ENCODE results near the gene SRGAP2C.
"Not testable (repeated sequence)": the region's sequence is repeated elsewhere in the genome, so short reads cannot be mapped to it uniquely, and the experiment has no call there.

Gene SRGAP2C

DNA sequence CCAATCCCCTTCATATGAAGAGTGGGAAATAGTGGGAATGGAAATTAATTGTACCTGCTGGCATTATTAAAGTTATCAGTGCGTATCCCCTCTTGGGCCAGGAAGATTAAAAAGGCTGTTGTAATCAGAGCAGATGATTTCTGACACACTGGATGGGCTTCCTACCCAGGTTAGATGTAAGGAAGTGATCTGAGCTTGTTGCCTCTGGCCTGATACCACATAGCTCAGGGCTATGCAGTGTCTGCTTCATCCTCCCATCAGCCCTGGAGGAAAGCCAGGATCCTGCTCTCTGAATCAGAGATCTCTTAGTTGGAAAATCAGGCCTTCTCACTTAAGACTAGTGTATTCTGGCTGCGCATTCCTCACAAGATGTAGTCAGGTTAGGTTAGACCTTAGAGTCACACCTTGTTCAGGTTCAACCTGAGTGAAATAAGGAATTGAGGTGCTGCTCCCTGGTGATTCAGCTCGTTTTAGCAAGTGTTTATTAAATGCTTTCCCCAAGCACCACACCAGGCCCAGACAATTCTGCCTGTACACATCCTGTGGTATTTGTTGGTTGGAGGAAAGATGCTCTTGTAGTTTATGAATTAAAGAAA lies 158.6 kb downstream of the SRGAP2C start:
- DNase-seq, result not testable (repeated sequence)

DNA sequence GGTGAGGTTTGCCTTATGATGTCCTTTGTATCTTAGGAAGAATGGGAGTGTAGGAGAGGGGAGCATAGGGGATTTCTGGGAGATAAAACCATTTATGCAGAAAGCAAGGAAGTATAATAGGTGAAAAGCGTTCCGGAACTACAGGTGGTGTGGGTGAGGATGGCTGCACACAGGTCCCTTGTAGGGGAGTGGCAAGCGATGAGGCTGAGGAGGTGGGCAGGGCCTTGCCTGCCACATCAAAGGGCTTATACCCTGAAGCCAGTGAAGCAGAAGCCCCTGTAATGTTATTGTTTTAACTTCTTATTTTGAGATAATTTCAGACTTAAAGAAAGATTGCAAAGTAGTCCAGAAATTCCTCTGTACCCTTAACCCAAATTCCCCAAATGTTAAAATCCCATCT lies 159.6 kb downstream of the SRGAP2C start:
- DNase-seq, result not testable (repeated sequence)

DNA sequence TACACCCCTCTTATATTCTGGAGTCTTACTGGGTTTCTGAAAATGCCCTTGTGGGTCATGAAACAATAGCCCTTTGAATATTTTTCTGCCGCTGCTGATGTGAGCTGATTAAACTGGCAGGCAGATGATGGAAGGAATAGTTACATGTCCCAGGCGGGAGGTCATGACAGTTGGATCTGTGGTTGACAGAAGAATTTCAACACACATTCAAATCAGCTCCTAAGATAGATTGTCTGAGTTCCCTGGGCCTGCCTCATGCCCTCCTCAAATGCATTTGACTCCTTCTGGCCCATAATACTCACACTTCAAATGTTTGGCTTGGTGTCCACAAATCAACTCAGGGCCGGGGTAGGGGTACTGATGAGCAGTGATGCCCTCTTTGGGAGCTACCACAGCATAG lies 161.9 kb downstream of the SRGAP2C start:
- not testable (repeated sequence) for DNase-seq

DNA sequence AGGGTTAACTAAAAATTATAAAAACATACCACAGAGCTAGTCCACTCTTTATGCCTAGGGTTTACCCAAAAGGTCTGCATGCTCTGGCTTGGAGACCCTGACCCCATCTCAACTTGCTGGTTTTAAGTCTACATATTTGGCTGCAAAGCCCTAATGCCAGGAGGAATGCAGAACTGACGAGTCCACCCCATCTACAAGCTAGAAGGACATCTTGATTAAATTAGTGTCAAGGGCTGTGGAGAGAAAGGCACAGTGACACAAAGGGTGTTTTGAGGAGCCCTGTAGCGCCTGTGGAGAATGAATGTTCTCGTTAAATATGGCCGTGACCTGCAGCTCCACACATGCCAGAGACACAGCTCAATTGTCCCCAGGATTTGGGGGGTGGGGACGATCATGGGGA lies 162.7 kb downstream of the SRGAP2C start:
- DNase-seq, result not testable (repeated sequence)

DNA sequence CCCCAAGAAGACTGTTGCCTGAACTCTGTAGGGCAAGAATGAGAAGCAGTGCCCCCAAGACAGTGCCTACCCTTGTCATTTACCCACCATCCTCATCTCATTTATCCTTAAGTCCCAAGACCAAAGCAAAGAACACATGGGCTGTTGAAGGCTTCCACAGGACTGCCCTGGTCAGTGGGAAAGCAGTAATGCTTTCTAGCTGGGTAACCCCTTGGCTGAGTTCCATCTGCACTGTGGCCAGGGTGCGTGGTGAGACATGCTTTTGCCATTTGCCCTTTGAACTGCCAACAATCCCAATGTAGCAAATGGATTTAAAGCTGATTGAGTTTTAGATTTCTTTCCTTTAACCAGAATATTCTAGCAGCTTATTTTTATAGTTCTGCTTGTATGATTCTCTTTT lies 163.3 kb downstream of the SRGAP2C start:
- not testable (repeated sequence) for DNase-seq

DNA sequence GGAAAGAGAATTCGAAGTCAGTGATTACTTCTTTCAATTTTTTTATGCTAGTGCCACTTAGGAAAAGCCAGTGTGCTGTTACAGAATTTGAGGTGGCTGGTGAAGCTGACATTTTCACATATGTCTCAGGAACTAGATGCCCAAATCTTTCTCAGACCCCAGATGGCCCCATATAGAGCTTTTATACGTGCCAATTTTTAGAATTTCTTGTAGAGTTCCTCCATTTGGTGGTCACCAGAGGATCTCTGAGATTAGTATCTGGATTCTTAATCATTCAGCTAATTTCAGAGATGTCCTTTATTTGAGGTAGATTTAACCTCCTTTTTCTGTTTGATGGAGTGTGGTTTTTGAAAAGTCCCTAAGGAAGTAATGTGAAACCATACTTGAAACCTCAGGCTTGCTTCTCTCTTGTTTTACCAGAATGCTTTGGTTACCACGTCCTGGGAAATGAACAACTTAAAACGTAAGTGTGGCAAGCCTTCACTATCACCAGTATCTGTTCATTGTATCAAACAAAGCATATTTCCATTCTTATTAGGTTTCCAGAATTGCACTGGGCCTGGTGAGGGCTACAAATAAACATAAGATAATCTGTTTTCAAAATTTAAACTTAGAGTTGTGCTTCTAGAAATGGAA lies 164.7 kb downstream of the SRGAP2C start:
- not testable (repeated sequence) for DNase-seq

DNA sequence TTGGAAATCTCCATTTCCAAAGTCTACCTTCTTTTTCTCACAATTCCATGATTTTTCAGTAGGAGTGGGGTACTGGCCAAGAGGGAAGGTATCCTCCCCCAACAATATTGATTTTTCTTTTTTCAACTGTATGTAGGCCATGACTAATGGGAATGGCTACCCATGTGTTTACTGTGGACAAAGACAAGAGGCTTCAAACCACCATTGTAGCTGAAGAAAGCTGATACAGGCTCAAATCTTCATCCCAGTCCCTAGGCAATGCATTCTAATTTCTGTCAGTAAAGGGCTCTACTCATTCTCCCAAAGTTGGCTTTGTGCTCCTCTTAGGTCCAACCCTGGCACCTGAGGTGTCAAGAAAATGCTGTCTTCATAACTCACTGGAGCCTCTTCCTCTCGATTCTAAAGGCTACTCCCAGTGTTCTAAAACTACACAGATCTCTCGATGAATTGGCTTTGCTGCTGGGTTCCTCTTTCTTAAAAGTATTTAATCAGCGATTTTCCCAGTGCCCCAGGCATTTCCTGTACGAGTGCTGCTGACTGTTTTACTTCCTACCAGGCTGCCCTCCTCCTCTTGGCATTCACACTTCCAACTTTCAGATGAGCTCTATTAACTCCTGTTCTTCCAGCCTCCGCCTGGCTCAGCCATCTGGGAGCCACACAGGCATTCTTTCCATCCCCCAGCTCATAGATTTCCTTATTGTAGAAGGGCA lies 171.1 kb downstream of the SRGAP2C start:
- DNase-seq, result not testable (repeated sequence)

DNA sequence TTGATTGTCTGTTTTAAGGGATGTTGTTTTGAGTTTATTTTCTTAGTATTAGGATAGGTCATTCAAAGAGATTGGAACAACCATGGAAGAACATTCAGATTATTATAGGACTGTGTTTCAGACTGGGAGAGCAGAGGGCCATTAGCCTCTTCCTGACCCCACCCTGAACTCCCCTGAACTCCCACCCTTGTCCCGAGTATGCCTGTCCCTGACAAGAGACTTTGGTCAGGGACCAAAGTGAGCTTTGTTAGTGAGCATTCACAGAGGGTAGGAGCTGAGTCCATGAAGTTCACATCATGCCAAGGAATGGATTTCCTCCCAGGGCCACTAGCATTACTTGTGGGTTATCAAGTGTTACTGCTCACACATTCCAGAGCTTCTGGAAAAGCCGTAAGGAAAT lies 172.0 kb downstream of the SRGAP2C start:
- not testable (repeated sequence) for DNase-seq

DNA sequence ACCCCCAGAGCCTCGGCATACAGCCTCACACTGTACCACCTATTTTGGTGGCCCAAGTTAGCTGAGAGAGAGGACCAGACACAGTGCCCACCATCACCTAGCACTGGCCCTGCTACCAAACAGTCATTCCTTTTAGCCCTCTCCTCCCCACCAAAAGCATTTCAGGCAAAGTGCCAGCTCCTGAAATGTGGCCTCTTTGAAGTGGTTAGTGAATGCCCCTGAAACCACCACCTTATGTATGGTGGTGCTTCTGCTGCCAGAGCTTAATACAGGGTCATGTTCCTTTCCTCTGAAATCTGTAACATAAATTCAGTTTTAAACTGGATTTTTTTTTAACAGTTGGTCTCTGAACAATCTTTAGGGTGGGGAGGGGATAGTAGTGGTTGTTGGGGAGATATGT lies 175.8 kb downstream of the SRGAP2C start:
- DNase-seq, result not testable (repeated sequence)

DNA sequence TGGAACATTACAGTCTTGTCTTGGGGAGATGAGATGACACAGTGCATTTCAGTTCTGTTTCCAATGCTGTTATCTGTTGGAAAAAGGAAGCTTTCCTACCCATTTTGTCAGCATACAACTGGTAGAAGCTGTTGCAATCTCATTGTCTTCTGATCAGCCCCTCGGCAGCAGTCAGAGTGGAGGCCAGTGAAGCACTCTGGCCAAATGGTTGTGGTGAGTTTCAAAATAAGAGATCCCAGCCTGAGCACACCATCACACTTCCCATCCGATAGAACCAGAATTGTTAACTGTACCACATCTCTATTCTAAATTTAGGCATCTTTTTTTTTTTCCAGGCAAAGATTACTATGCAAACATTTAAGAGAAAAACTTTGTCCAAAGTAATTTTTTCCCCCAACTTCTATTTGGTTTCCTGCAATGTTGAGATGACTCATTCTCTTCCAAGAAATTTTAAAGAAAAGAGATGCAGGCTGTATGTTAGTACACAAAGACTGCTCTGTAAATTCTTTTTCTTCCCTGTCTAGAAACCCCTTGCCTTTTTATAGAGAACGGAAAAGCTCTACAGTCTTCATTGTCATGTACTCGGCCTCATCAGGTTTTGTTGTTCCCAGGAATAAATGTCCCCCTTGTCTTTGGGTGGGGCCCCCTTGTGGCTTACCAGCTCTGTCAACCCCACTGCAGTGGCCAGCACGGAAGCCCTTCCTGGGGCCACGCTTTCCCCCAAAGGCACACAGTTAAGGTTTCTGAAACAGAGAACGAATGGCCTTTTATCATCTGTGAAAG lies 176.9 kb downstream of the SRGAP2C start:
- not testable (repeated sequence) for DNase-seq

DNA sequence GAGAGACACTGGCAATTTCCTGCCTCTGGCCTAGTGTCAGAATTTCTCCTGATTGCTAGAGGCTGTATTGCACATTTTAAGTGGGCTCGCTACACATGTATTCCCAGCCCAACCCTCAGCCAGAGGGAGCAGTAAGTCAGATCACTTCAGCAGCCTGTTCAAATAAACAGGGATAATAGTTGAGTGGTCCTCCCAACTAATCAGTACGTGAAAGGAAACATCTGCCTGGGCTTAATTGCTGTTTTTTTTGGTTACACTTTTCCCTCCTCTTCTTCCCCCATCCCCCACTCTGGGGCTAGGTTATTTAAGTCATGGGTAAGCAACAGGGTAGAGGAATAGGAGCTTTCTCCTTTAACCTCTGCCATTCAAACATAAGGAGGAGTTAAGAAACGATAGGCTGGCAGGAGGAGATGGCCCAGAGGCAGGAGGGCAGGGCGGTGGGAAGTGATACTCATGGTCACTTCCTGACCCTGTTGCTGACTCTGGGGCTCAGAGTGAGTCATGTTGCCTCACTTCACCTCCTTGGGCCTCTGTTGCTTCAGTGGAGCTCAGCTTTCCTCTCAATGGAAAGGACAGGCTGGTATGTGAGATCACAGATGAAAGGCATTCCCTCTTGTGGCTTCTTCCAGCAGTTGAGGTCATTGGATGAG lies 177.6 kb downstream of the SRGAP2C start:
- not testable (repeated sequence) for DNase-seq

DNA sequence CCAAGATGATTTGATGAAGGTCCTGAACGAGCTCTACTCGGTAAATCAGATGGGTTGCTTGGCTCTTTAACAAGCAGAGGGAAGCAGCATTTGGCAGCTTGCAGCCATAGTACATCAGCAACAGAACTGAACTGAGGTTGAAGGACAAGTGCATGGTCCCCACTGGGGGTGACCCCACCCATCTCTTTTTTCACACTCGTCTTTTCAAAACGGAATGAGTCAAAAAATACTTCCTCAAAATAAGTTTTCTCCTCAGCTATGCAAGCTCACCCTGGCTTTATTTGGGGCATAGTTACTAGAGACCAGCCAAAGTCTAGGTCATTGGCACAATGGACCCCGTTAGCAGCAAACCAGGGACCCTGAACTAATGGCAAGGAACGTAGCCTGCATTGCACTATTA lies 180.5 kb downstream of the SRGAP2C start:
- not testable (repeated sequence) for DNase-seq

DNA sequence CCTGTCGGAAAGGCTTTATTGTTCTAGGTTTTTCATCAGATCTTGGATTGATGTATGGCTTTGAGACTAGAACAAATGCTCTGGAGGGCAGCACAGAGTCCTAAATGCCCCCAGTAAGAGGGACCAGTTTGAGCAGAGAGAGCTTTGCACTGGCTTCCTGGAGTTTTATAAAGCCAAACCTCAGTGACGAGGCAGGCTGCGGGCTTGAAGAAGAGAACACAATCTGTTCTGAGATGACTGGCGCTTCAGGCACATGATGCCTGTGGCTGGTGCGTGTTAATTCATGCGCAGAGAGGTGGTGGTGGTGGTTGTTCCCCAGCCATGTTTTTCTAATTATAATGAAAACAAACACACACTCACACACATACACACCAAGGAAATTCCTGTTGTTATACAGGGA lies 180.9 kb downstream of the SRGAP2C start:
- not testable (repeated sequence) for DNase-seq

DNA sequence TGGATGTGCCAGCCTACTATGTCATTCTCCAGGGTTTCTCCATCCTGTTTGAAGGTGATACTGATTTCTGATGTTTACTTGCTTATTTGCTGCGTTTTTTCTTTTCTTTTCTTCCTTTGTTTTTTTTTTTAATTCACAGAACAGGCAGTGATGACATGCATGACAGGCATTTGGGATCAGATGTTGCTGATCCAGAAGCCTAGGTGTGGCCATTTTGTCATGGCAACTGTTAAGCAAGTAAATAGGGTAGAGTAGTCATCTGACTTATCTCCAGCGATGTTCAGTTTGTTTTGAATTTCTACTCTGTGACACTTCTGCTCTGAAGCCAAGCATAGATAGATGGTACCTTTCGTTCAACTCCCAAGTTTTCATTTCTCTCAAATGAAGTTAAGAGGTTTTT lies 181.4 kb downstream of the SRGAP2C start:
- not testable (repeated sequence) for DNase-seq

DNA sequence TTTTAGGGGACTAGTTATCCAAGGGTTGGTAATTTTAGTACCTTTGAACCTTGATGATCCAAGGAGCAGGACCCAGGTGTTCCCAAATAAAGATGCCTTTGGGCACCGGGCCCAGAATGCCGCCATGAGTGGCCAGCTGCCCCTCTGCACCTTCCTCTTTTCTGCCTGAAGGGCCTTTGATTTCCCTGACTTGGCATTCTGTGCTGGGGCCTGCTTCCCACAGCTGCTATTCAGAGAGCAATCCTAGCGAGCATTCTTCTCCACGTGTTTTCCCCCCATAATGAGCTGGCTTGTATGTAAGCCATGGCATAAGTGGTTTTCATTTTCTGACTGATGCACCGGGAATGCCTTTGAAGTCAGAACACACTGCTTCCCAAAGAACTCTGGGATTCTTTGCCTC lies 184.1 kb downstream of the SRGAP2C start:
- not testable (repeated sequence) for DNase-seq

DNA sequence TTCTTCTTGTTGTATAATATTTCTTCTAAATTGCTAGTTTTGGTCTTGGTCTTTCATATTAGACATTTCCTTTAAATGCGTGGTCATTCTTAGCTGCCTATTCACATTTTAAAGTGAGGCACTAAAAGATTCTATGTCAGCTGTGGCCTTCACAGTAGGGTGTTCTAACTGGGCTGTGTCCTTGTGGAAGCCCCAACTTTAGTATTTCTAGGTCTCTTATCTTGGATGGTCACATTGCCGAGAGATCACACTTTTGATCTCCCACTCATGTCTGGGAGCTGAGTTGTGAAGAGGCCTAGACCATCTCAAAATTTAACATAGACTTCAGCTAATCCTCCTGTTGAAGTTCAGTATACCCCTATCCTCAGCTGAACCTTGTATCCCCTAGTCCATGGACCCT lies 185.2 kb downstream of the SRGAP2C start:
- not testable (repeated sequence) for DNase-seq

DNA sequence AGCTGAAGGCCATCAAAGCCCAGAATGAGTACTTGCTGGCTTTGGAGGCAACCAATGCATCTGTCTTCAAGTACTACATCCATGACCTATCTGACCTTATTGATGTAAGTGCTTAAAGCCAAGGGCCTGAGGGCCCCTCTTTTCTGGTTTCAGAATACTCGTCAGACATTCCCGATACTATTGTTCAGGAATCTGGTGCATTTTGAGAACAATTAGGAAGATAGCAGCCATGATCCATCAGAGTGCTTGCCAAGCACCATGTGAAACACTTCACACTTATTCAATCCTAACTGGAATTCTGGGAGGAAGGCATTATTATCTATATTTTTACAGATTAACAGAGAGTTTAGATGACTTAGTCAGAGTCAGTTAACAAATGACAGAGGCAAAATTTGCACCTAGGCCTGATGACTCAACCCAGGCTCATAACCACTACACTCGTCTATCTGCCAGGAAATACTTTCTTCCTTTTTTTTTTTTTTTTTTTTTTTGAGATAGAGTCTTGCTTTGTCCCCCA lies 190.1 kb downstream of the SRGAP2C start:
- DNase-seq, result not testable (repeated sequence)

DNA sequence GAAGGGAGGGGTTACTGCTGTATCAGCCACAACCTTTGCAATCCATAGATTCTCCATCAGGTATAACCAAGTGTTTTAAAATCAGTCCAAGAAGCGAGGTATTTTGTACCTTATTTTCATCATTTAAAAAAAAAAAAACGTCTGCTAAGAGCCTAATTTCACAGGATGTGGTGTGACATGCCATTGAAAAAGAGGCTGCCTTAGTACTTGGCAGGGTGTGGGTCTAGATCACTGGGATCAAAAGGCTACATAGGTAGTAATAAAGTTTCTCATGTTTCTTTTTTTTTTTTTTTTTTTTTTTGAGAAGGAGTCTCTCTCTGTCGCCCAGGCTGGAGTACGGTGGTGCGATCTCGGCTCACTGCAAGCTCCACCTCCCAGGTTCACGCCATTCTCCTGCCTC lies 192.2 kb downstream of the SRGAP2C start:
- not testable (repeated sequence) for DNase-seq

DNA sequence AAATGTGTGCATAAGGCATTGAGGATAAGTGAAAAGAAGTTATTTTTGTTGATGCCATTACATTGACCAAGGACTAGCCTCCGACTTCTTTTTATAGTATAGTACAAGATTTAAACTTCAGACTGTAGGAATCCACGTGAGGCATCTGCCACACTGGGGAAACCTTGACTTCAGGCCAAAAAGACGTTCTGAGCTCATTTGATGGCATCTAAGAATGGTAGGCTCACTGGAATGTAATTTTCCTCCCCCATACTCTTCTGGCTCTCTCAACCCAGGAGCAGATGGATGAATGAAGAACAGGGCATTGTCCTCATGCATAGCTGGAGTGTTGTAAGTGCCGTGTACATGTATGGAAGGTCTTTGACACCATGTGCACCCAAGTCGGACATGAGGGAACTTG lies 194.0 kb downstream of the SRGAP2C start:
- DNase-seq, result not testable (repeated sequence)

DNA sequence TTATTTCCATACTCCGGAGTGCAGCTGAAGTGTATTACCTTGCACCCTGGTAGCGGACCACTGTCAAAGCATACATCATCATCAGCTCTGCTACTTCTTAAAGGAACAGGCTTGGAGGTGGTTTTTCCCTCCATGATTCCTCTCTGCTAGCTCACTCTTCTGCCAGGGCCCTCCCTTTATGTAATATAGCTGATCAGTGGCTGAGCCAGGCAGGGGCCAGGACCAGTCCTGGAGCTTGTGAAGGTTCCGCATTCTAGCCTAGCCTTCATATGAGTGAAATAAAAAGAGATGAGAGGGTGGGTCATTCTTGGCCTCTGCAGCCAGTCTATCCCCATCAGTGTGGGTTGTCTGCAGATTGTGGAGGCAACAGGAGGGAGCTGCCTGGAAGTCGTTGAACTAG lies 200.0 kb downstream of the SRGAP2C start:
- not testable (repeated sequence) for DNase-seq

DNA sequence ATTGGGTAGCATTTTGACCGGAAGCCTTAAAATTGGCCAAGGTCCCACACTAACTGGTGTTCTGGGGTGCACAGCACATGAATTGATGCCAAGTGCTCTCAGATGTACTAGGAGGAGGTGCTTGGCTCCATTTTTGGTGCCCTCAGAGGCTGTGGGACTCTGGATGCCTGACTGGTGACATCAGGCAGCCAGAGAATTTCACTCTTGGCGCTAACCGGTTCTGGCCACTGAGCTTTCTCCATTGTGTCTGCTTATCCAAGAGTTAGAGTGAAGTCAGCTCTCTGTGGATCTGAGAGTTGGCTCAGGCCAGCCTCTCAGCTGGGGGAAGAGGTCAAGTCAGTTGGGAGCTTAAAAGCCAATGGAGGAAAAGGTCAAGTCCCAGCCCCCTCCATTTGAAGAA lies 200.4 kb downstream of the SRGAP2C start:
- not testable (repeated sequence) for DNase-seq

DNA sequence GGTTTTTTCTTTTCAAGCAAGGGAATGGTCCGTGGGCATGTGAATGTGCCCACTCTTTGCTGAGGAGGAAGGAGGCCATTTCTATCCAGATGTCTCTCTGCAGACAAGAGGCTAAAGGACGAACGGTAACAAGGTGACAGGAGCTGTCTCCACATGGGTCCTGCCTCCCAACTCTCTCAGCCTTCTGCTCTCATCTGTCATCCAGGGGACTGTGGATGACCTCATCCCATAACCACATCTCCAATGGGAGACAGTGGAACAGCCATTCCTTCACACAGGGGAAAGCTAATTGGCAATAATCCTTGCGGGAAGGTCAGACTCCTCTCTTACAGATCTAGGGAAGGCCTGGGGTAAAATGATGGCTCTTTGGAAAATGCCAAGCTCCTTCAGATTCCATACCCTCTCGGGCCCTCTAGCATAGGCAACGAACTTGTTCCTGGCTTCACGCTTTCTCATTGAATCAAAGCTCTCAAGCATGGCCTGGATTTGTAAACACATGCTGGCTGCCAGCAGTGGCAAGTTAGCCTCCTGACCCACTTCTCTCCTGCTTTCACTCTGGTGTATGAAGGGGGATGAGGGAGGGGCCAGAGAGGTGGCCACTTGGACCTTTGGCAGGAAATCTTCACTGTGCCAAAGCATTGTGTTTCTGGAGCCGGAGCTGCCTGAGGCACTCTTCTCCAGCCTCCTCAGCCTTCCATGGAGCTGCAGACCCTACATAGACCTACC lies 201.0 kb downstream of the SRGAP2C start:
- not testable (repeated sequence) for DNase-seq

Measured in DMS 273 treated with DMSO at 0.1 percent for 48 hours (cell line).